Trophoblast cell (in vitro differentiated cells and primary cell): Measurements from ENCODE around the gene GABPB2.

Source experiments
- DNase-seq, 2 donors: peaks; one replicate each; pipeline ENCODE4 v3.0.0-alpha.2; 2016
- H2AFZ ChIP-seq: 2 replicates; pipeline ENCODE4 v1.6.1; 2013; ENCODE audit warnings: low read length, moderate library complexity, mild to moderate bottlenecking; ENCODE audit not compliant: insufficient read depth, poor library complexity
- H2AK5ac ChIP-seq: 2 replicates; pipeline ENCODE4 v1.6.1; 2013; ENCODE audit warnings: mild to moderate bottlenecking, low read length
- H2BK120ac ChIP-seq: 2 replicates; pipeline ENCODE4 v1.6.1; 2013; ENCODE audit warnings: low read length, mild to moderate bottlenecking, moderate library complexity; ENCODE audit not compliant: insufficient read depth, poor library complexity
- H2BK12ac ChIP-seq: 2 replicates; pipeline ENCODE4 v1.6.1; 2013; ENCODE audit warnings: mild to moderate bottlenecking, low read length, moderate library complexity
- H2BK5ac ChIP-seq: 2 replicates; pipeline ENCODE4 v1.6.1; 2013; ENCODE audit warnings: low read length, low read depth, moderate library complexity, mild to moderate bottlenecking; ENCODE audit not compliant: poor library complexity
- H3K14ac ChIP-seq: 2 replicates; pipeline ENCODE4 v1.6.1; 2013; ENCODE audit warnings: mild to moderate bottlenecking, low read length
- H3K18ac ChIP-seq: 2 replicates; pipeline ENCODE4 v1.6.1; 2013; ENCODE audit warnings: mild to moderate bottlenecking, low read length
- H3K23ac ChIP-seq: 2 replicates; pipeline ENCODE4 v1.6.1; 2013; ENCODE audit warnings: low read length
- H3K27ac ChIP-seq: 2 replicates; pipeline ENCODE4 v1.5.1; 2013; ENCODE audit warnings: low read depth, mild to moderate bottlenecking, inconsistent platforms, low read length, moderate library complexity
- H3K27me3 ChIP-seq: 2 replicates; pipeline ENCODE4 v1.6.1; 2013; ENCODE audit warnings: inconsistent platforms, mild to moderate bottlenecking, low read length, moderate library complexity; ENCODE audit not compliant: insufficient read depth
- H3K36me3 ChIP-seq, 2 experiments: 1 replicate in 1 of 2; 2 replicates in 1 of 2; pipeline ENCODE4 v1.6.1; 2013; ENCODE audit warnings: low read length in 2 of 2, mild to moderate bottlenecking in 2 of 2, moderate library complexity in 1 of 2; ENCODE audit not compliant: insufficient read depth in 2 of 2, control insufficient read depth in 1 of 2
- H3K4ac ChIP-seq: 2 replicates; pipeline ENCODE4 v1.6.1; 2013; ENCODE audit warnings: low read depth, mild to moderate bottlenecking, low read length, moderate library complexity
- H3K4me1 ChIP-seq, 2 experiments: 1 replicate in 1 of 2; 2 replicates in 1 of 2; pipeline ENCODE4 v1.6.1; 2013; ENCODE audit warnings: low read length in 2 of 2, mild to moderate bottlenecking in 2 of 2, moderate library complexity in 1 of 2; ENCODE audit not compliant: insufficient read depth in 2 of 2, control insufficient read depth in 1 of 2
- H3K4me2 ChIP-seq: 2 replicates; pipeline ENCODE4 v1.6.1; 2013; ENCODE audit warnings: inconsistent platforms, mild to moderate bottlenecking, low read length, moderate library complexity
- H3K4me3 ChIP-seq: 2 replicates; pipeline ENCODE4 v1.5.1; 2013; ENCODE audit warnings: mild to moderate bottlenecking, low read depth, low read length, inconsistent platforms
- H3K79me1 ChIP-seq: one replicate; pipeline ENCODE4 v1.6.1; 2013; ENCODE audit warnings: low read length
- H3K79me2 ChIP-seq: 2 replicates; pipeline ENCODE4 v1.6.1; 2013; ENCODE audit warnings: low read length, mild to moderate bottlenecking; ENCODE audit not compliant: control insufficient read depth, insufficient read depth, poor library complexity
- H3K9ac ChIP-seq: 2 replicates; pipeline ENCODE4 v1.6.1; 2013; ENCODE audit warnings: mild to moderate bottlenecking, low read length
- H3K9me3 ChIP-seq: 2 replicates; pipeline ENCODE4 v1.6.1; 2013; ENCODE audit warnings: low read depth, mild to moderate bottlenecking, control low read depth, inconsistent platforms, low read length; ENCODE audit not compliant: insufficient read depth
- H4K12ac ChIP-seq: 2 replicates; pipeline ENCODE4 v1.6.1; 2013; ENCODE audit warnings: low read depth, mild to moderate bottlenecking, low read length, moderate library complexity
- H4K8ac ChIP-seq: 2 replicates; pipeline ENCODE4 v1.6.1; 2013; ENCODE audit warnings: low read depth, mild to moderate bottlenecking, low read length, moderate library complexity
- H4K91ac ChIP-seq: one replicate; pipeline ENCODE4 v1.6.1; 2013; ENCODE audit warnings: low read depth, mild to moderate bottlenecking, low read length, moderate library complexity
- WGBS: extraction: QIAGEN DNeasy Blood & Tissue Kit; methylation state at CpG from one replicate; pipeline ENCODE4 v1.1.7; 2013; ENCODE audit warnings: missing lambda C conversion rate; ENCODE audit not compliant: insufficient read length, insufficient coverage; ENCODE audit errors: extremely low coverage; 5-methylcytosine and 5-hydroxymethylcytosine counted together

GABPB2 gene

GRCh38 chr1:151055581-151055980 is 15.0 kb upstream of the GABPB2 start:
- Histone ChIP-seq H3K36me3 (peaks cover 36 to 60% of the 10 kb centered on the region in 2 experiments), H3K27me3 (no peaks in the 10 kb centered on the region), H4K91ac (no peak overlapping the region), H3K4me2 (no peak overlapping the region), H3K4me3 (no peak overlapping the region), H3K9ac (no peak overlapping the region), H3K4me1 (peaks cover 21 to 23% of the 10 kb centered on the region in 2 experiments), H2AFZ (no peak overlapping the region), H3K14ac (no peak overlapping the region), H3K18ac (peak overlapping the region; percentile 6), H2BK5ac (no peak overlapping the region), H3K4ac (peak overlapping the region; percentile 60), H2BK120ac (no peak overlapping the region), H4K12ac (no peak overlapping the region), H2BK12ac (no peak overlapping the region), H4K8ac (no peak overlapping the region), H3K23ac (no peak overlapping the region), H3K9me3 (no peaks in the 10 kb centered on the region), H3K79me2 (peaks cover 36% of the 10 kb centered on the region), H3K27ac (no peak overlapping the region), H2AK5ac (no peak overlapping the region), H3K79me1 (peaks cover 24% of the 10 kb centered on the region)
- DNase-seq = no peak
- WGBS = no CpG with 5 or more reads among the region's 2 CpGs

GRCh38 chr1:151056149-151056548 is 14.4 kb upstream of the GABPB2 start:
- Histone ChIP-seq H3K18ac (peak overlapping the region; percentile 21), H2BK12ac (no peak overlapping the region), H3K4me1 (peaks cover 21 to 23% of the 10 kb centered on the region in 2 experiments), H3K79me2 (peaks cover 39% of the 10 kb centered on the region), H3K9ac (no peak overlapping the region), H4K8ac (no peak overlapping the region), H3K9me3 (no peaks in the 10 kb centered on the region), H3K14ac (no peak overlapping the region), H3K79me1 (peaks cover 27% of the 10 kb centered on the region), H2BK5ac (no peak overlapping the region), H2AK5ac (no peak overlapping the region), H4K12ac (no peak overlapping the region), H2BK120ac (no peak overlapping the region), H3K36me3 (peaks cover 36 to 60% of the 10 kb centered on the region in 2 experiments), H4K91ac (no peak overlapping the region), H3K23ac (no peak overlapping the region), H2AFZ (no peak overlapping the region), H3K4me2 (no peak overlapping the region), H3K27ac (peak overlapping the region; percentile 4), H3K4ac (peak overlapping the region; percentile 60), H3K27me3 (no peaks in the 10 kb centered on the region), H3K4me3 (no peak overlapping the region)
- no CpG with 5 or more reads among the region's 2 CpGs for whole genome bisulfite sequencing
- DNase-seq = no peak

GRCh38 chr1:151058692-151059091 is 11.9 kb upstream of the GABPB2 start:
- peak overlapping the region; percentile 99 for H3K27ac ChIP-seq
- H3K4me3 ChIP-seq = peak overlapping the region; percentile 98
- no peaks in the 10 kb centered on the region for H3K9me3 ChIP-seq
- H4K12ac ChIP-seq = peak overlapping the region; percentile 97
- peak overlapping the region; percentile 99 for H3K9ac ChIP-seq
- peak overlapping the region; percentile 7 for H2BK12ac ChIP-seq
- peak overlapping the region; percentile 99 for H4K91ac ChIP-seq
- peak overlapping the region; percentile 100 for H3K18ac ChIP-seq
- H2AK5ac ChIP-seq = peak overlapping the region; percentile 94
- peaks cover 19 to 25% of the 10 kb centered on the region in 2 experiments for H3K4me1 ChIP-seq
- peak overlapping the region; percentile 99 for H3K4ac ChIP-seq
- H2BK120ac ChIP-seq = peak overlapping the region; percentile 99
- peak overlapping the region; percentile 99 for H2BK5ac ChIP-seq
- H3K14ac ChIP-seq = peak overlapping the region; percentile 99
- H3K4me2 ChIP-seq = peak overlapping the region; percentile 88
- H4K8ac ChIP-seq = peak overlapping the region; percentile 97
- WGBS = no CpG with 5 or more reads among the region's 10 CpGs
- no peak overlapping the region for H3K23ac ChIP-seq
- peak; percentile 95 to 96 for DNase-seq
- H3K36me3 ChIP-seq = peaks cover 24 to 37% of the 10 kb centered on the region in 2 experiments
- H3K27me3 ChIP-seq = no peaks in the 10 kb centered on the region
- H2AFZ ChIP-seq = peak overlapping the region; percentile 3
- H3K79me2 ChIP-seq = peaks cover 39% of the 10 kb centered on the region
- H3K79me1 ChIP-seq = peaks cover 27% of the 10 kb centered on the region

- WGBS = no CpG with 5 or more reads among the region's 58 CpGs
- Histone ChIP-seq H3K4me1 (peaks cover 19 to 25% of the 10 kb centered on the region in 2 experiments), H3K14ac (peak within 1 kb of the TSS; percentile 99), H3K9me3 (no peaks in the 10 kb centered on the region), H4K8ac (peak within 1 kb of the TSS; percentile 97), H2BK12ac (peak within 1 kb of the TSS; percentile 67), H2BK5ac (peak within 1 kb of the TSS; percentile 99), H2BK120ac (peak within 1 kb of the TSS; percentile 99), H4K91ac (peak within 1 kb of the TSS; percentile 99), H3K4me2 (peak within 1 kb of the TSS; percentile 88), H3K79me1 (peaks cover 27% of the 10 kb centered on the region), H3K23ac (no peak within 1 kb of the TSS), H2AFZ (peak within 1 kb of the TSS; percentile 94), H3K27me3 (no peaks in the 10 kb centered on the region), H3K4ac (peak within 1 kb of the TSS; percentile 99), H3K9ac (peak within 1 kb of the TSS; percentile 99), H3K4me3 (peak within 1 kb of the TSS; percentile 98), H2AK5ac (peak within 1 kb of the TSS; percentile 94), H3K79me2 (peaks cover 39% of the 10 kb centered on the region), H3K27ac (peak within 1 kb of the TSS; percentile 99), H3K18ac (peak within 1 kb of the TSS; percentile 100), H4K12ac (peak within 1 kb of the TSS; percentile 97), H3K36me3 (peaks cover 22 to 30% of the 10 kb centered on the region in 2 experiments)
- peak; percentile 80 to 88 for DNase-seq
Measured at GRCh38 chr1:151059109-151060006, 11.2 kb upstream of the GABPB2 start, which contains the start of gene CDC42SE1. TSS of gene CDC42SE1 (minus strand) at chr1:151059622. CDS start at chr1:151055730, 3,892 bp downstream.
